Upper lobe of left lung (tissue), 6 donors: Measurements from ENCODE around the gene OSER1. TPM values are rescaled to one million over a fixed set of nuclear protein-coding genes. Genes with fewer than 3 reads are reported as not detected.
A peak's percentile ranks its signal among the peaks of the same experiment; 100 is the strongest.

Experiments used
- ATAC-seq, 2 donors: fragments of 200-7000 bp; cut with Tn5 transposase; one replicate each; pipeline ENCODE4 v1.9.1; 2022; ENCODE audit warnings: mild to moderate bottlenecking in 2 of 2, moderate library complexity in 2 of 2; ENCODE audit not compliant: low FRiP score in 2 of 2
- DNase-seq, 2 donors: peaks; one replicate each; pipeline ENCODE4 v3.0.0-alpha.2; 2019 to 2020
- H3K27ac ChIP-seq, 4 donors: fragments of 200-600 bp; sonication (generic); one replicate each; pipeline ENCODE4 v1.5.1; 2016 to 2019
- H3K27me3 ChIP-seq, 4 donors: fragments of 200-600 bp; sonication (generic); one replicate each; pipeline ENCODE4 v1.5.1; 2017 to 2019
- H3K36me3 ChIP-seq, 4 donors: fragments of 200-600 bp; sonication (generic); one replicate each; pipeline ENCODE4 v1.5.1; 2016 to 2019
- H3K4me1 ChIP-seq, 4 donors: fragments of 200-600 bp; sonication (generic); one replicate each; pipeline ENCODE4 v1.5.1; 2018 to 2019
- H3K4me3 ChIP-seq, 4 donors: fragments of 200-600 bp; sonication (generic); one replicate each; pipeline ENCODE4 v1.5.1; 2017 to 2019; ENCODE audit warnings: mild to moderate bottlenecking in 2 of 4, moderate library complexity in 1 of 4
- H3K9me3 ChIP-seq, 4 donors: fragments of 200-600 bp; sonication (generic); one replicate each; pipeline ENCODE4 v1.5.1; 2018 to 2019
- EP300 ChIP-seq, 4 donors: sonication (generic); formaldehyde crosslinking; IDR thresholded peaks; one replicate each; pipeline ENCODE4 v1.5.1; 2017; ENCODE audit warnings: antibody characterized with exemption in 4 of 4, control low read depth in 2 of 4
- POLR2A ChIP-seq, 4 donors: fragments of 450-650 bp; IDR thresholded peaks; one replicate each; pipeline ENCODE4 v1.5.1; 2016 to 2017; ENCODE audit warnings: antibody characterized with exemption in 4 of 4, mild to moderate bottlenecking in 2 of 4
- POLR2AphosphoS5 ChIP-seq, 2 donors: sonication (generic); formaldehyde crosslinking; IDR thresholded peaks; one replicate each; pipeline ENCODE4 v1.5.1; 2017; ENCODE audit warnings: antibody characterized with exemption in 2 of 2
- WGBS, 2 donors: methylation state at CpG; one replicate each; pipeline ENCODE4 v1.1.5; 2017 to 2018; 5-methylcytosine and 5-hydroxymethylcytosine counted together
- total RNA-seq, 6 donors: library from RNA; depleted of rRNA in 4 of 6; stranded (reverse); fragments of >200 nt in 4 of 6; gene quantifications; one replicate each; pipeline versions ENCODE4 v1.1.0 to v1.2.1, GENCODE V29; 2016 to 2021
- TF ChIP-seq, protein P1 (sequence below), 6 experiments: fragments of 450-650 bp in 4 of 6; fragments of 200-600 bp in 2 of 6; sonication (generic) in 2 of 6; IDR thresholded peaks; one replicate each; pipeline ENCODE4 v1.5.1; 2016 to 2019; ENCODE audit warnings: antibody characterized with exemption in 6 of 6
- donor health status: DM: no; HTN: no; CAD: no; lungs with moderate emphysema.
- donor health status: DM: no; HTN: yes; CAD: no; lungs with severe emphysema.

OSER1 gene
- total RNA-seq, 6 donors from 2014 or later: 18.8 to 38.3 (median 30.8) TPM

DNA sequence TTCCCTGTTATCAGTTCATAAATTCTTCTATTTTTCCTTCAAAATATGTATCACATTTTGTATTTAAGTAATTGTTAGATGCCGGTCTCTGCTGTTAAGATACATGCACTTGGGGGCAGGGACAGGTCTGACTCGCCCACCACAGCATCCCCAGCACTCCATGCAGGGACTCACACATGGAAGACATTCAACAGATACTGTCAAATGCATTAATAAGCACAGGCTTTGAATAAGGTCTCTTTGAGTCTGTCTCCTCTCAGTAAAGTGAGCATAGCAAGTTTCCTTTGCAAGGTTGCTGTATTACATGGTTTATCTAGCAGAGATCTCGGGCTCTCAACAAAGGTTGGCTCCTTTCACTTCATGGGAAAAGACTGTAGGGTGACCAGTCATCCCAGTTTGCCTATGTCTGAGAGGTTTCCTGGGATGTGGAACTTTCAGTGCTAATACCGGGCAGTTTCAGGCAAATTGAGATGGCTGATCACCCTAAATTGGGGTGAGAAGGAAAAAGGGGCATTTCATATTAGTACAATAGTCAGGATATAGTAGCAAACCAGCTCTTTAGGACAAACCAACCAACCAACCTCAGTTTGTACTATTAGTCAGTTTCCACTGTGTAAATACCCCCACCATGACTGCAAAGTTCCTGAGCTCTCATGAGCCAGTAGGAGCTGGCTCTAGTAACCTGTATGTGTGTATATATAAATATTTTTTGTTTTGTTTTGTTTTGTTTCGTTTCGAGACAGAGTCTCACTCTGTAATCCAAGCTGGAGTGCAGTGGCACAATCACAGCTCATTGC is 38.6 kb downstream of the OSER1 start:
- H3K4me3 ChIP-seq: no peak overlapping the region
- H3K4me1 ChIP-seq: no peaks in the 10 kb centered on the region
- no peaks in the 10 kb centered on the region for H3K9me3 ChIP-seq
- H3K27ac ChIP-seq: no peak overlapping the region
- WGBS, 2 donors: 64 to 65% methylated on average over 6 of the region's 6 CpGs
- TF ChIP-seq POLR2A (IDR thresholded peaks at IDR 0.05) (no peak), EP300 (IDR thresholded peaks at IDR 0.05) (no peak), POLR2AphosphoS5 (IDR thresholded peaks at IDR 0.05) (no peak)
- TF ChIP-seq, protein P1, sequence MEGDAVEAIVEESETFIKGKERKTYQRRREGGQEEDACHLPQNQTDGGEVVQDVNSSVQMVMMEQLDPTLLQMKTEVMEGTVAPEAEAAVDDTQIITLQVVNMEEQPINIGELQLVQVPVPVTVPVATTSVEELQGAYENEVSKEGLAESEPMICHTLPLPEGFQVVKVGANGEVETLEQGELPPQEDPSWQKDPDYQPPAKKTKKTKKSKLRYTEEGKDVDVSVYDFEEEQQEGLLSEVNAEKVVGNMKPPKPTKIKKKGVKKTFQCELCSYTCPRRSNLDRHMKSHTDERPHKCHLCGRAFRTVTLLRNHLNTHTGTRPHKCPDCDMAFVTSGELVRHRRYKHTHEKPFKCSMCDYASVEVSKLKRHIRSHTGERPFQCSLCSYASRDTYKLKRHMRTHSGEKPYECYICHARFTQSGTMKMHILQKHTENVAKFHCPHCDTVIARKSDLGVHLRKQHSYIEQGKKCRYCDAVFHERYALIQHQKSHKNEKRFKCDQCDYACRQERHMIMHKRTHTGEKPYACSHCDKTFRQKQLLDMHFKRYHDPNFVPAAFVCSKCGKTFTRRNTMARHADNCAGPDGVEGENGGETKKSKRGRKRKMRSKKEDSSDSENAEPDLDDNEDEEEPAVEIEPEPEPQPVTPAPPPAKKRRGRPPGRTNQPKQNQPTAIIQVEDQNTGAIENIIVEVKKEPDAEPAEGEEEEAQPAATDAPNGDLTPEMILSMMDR (IDR thresholded peaks at IDR 0.05): no peak
- ATAC-seq (no peak), DNase-seq (no peak)
- H3K27me3 ChIP-seq: no peaks in the 10 kb centered on the region
- H3K36me3 ChIP-seq: no peaks in the 10 kb centered on the region

- ATAC-seq (peak in 1 of 2 donors; percentile 75), DNase-seq (no peak)
- Histone ChIP-seq H3K4me3 (no peak overlapping the region), H3K27ac (no peak overlapping the region), H3K36me3 (no peaks in the 10 kb centered on the region), H3K4me1 (no peaks in the 10 kb centered on the region), H3K27me3 (no peaks in the 10 kb centered on the region), H3K9me3 (no peaks in the 10 kb centered on the region)
- TF ChIP-seq, protein P1 (IDR thresholded peaks at IDR 0.05): no peak
- no peak for TF ChIP-seq POLR2AphosphoS5 (IDR thresholded peaks at IDR 0.05)
- no peak for TF ChIP-seq POLR2A (IDR thresholded peaks at IDR 0.05)
- TF ChIP-seq EP300 (IDR thresholded peaks at IDR 0.05): no peak
- WGBS, 2 donors: 52 to 59% methylated on average over 7 of the region's 7 CpGs
These were observed 39.7 kb downstream of the OSER1 start for GRCh38 chr20:44170816-44171410.

DNA sequence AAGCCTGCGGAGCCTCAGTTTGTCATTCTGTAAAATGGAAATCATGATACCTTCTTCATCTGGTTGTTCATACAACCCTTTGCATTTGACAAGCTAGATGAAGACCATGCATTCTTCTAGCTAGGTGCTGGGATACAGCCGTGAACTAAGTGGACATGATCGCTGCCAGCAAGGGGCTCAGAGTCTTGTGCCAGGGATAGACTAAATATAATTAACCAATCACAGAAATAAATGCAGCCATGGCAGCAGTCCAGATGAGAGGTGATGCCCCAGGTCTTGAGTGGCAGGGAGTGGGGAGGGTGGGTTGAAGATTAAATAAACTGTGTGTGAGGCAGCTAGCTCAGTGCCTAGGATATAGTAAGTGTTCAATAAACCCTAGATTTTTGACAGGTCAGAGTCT is 42.8 kb downstream of the OSER1 start:
- Histone ChIP-seq H3K36me3 (no peaks in the 10 kb centered on the region), H3K9me3 (no peaks in the 10 kb centered on the region), H3K27me3 (no peaks in the 10 kb centered on the region), H3K27ac (no peak overlapping the region), H3K4me1 (no peaks in the 10 kb centered on the region), H3K4me3 (no peak overlapping the region)
- no peak for DNase-seq
- ATAC-seq: no peak
- TF ChIP-seq POLR2AphosphoS5 (IDR thresholded peaks at IDR 0.05) (no peak), POLR2A (IDR thresholded peaks at IDR 0.05) (no peak), EP300 (IDR thresholded peaks at IDR 0.05) (no peak)
- TF ChIP-seq, protein P1 (IDR thresholded peaks at IDR 0.05): no peak
- 75 to 81% methylated on average over 3 of the region's 3 CpGs for WGBS, 2 donors

DNA sequence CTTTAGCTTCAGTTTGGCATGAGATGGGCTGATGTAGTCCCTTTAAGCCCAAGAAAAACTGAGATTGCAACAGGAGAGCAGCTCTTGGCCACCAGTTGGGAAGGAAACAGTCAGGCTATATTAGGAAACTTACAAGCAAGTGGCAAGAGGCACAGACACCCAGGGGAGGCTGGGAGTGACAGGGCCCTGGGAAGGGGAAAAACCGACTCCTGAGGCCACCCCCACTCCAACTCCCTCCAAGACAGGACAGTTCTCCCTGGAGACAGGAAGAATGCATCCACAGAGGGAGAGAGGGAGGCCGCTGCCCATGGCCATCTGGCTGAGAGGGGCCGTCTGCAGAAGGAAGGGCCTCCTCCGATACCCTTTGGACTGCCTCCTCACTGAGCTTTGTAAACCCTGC is 44.1 kb downstream of the OSER1 start:
- no peaks in the 10 kb centered on the region for H3K36me3 ChIP-seq
- H3K27me3 ChIP-seq: no peaks in the 10 kb centered on the region
- H3K4me1 ChIP-seq: no peaks in the 10 kb centered on the region
- H3K27ac ChIP-seq: no peak overlapping the region
- TF ChIP-seq POLR2AphosphoS5 (IDR thresholded peaks at IDR 0.05): peak in 1 of 2 donors; percentile 11
- TF ChIP-seq, protein P1 (IDR thresholded peaks at IDR 0.05): no peak
- DNase-seq (no peak), ATAC-seq (peak; percentile 18 to 61)
- H3K9me3 ChIP-seq: no peaks in the 10 kb centered on the region
- H3K4me3 ChIP-seq: no peak overlapping the region
- 30 to 46% methylated on average over 4 of the region's 4 CpGs for WGBS, 2 donors
